Sigmoid colon (tissue), 7 donors: Measurements from ENCODE around the gene EIPR1. TPM values are rescaled to one million over a fixed set of nuclear protein-coding genes. Genes with fewer than 3 reads are reported as not detected.

Source experiments
- DNase-seq: peaks from one replicate; pipeline ENCODE4 v3.0.0-alpha.2; 2019
- H3K27ac ChIP-seq, 4 donors: fragments of 200-600 bp; sonication (generic); one replicate each; pipeline ENCODE4 v1.5.1; 2016 to 2019; ENCODE audit warnings: mild to moderate bottlenecking in 1 of 4
- H3K27me3 ChIP-seq, 3 donors: fragments of 200-600 bp; sonication (generic); one replicate each; pipeline ENCODE4 v1.5.1; 2019; ENCODE audit warnings: mild to moderate bottlenecking in 1 of 3
- H3K36me3 ChIP-seq, 4 donors: fragments of 200-600 bp; sonication (generic); one replicate each; pipeline ENCODE4 v1.5.1; 2016 to 2019
- H3K4me1 ChIP-seq, 4 donors: fragments of 200-600 bp; sonication (generic); one replicate each; pipeline ENCODE4 v1.5.1; 2017 to 2019
- H3K4me3 ChIP-seq, 4 donors: fragments of 200-600 bp; sonication (generic); one replicate each; pipeline ENCODE4 v1.5.1; 2017 to 2019; ENCODE audit warnings: mild to moderate bottlenecking in 2 of 4, moderate library complexity in 1 of 4
- H3K9me3 ChIP-seq, 4 donors: fragments of 200-600 bp in 3 of 4; sonication (generic) in 3 of 4; one replicate each; pipeline versions ENCODE4 v1.5.1 to v1.6.1; 2013 to 2019
- CTCF ChIP-seq, 4 experiments: fragments of 450-650 bp in 3 of 4; fragments of 200-600 bp in 1 of 4; IDR thresholded peaks; one replicate each; pipeline ENCODE4 v1.5.1; 2016 to 2019; ENCODE audit warnings: antibody characterized with exemption in 4 of 4, mild to moderate bottlenecking in 3 of 4, moderate library complexity in 2 of 4
- EP300 ChIP-seq, 4 donors: sonication (generic); formaldehyde crosslinking; IDR thresholded peaks; one replicate each; pipeline ENCODE4 v1.6.1; 2017; ENCODE audit warnings: antibody characterized with exemption in 4 of 4
- POLR2A ChIP-seq, 2 donors: fragments of 450-650 bp; IDR thresholded peaks; one replicate each; pipeline ENCODE4 v1.6.1; 2016; ENCODE audit warnings: antibody characterized with exemption in 2 of 2, mild to moderate bottlenecking in 2 of 2, moderate library complexity in 2 of 2
- POLR2AphosphoS5 ChIP-seq, 4 donors: sonication (generic); formaldehyde crosslinking; IDR thresholded peaks; one replicate each; pipeline ENCODE4 v1.6.1; 2017; ENCODE audit warnings: antibody characterized with exemption in 4 of 4
- WGBS, 2 donors: extraction: QIAGEN DNeasy Blood & Tissue Kit; methylation state at CpG; one replicate each; pipeline ENCODE4 v1.1.7; 2013; 5-methylcytosine and 5-hydroxymethylcytosine counted together
- intact Hi-C: fragments of 100-400 bp; cut with DNase I; formaldehyde crosslinking; loops from one replicate; pipeline ENCODE4 v1.15.1; 2023
- polyA plus RNA-seq, 3 donors: library from polyadenylated mRNA; stranded (reverse); fragments of 200-250 nt; gene quantifications; one replicate each; pipeline ENCODE4 v1.2.3, GENCODE V29; 2013
- total RNA-seq, 4 donors: library from RNA; depleted of rRNA; stranded (reverse); fragments of >200 nt; gene quantifications; one replicate each; pipeline ENCODE4 v1.1.0, GENCODE V29; 2016
- donor health status: healthy with polysubstance abuse.
- donor health status: Bipolar disorder and iron deficiency.
- donor health status: healthy.

Gene EIPR1
- total and polyA plus RNA-seq, 7 donors: 12.2 to 27.0 (median 20.0) TPM

GRCh38 chr2:3399381-3399780, 21.8 kb upstream of the EIPR1 start:
- Histone ChIP-seq H3K4me3 (no peak overlapping the region), H3K36me3 (peaks cover 0 to 52% (median 19%) of the 10 kb centered on the region in 4 donors), H3K27me3 (no peaks in the 10 kb centered on the region), H3K27ac (peak overlapping the region in 1 of 4 donors; percentile 5), H3K4me1 (peaks cover 0 to 15% (median 4%) of the 10 kb centered on the region in 4 donors), H3K9me3 (peaks cover 0 to 17% (median 8%) of the 10 kb centered on the region in 4 donors)
- WGBS, 2 donors: 78 to 91% methylated on average over 3 of the region's 3 CpGs
- no peak for TF ChIP-seq POLR2A (IDR thresholded peaks at IDR 0.05)
- TF ChIP-seq CTCF (IDR thresholded peaks at IDR 0.05): no peak
- DNase-seq: no peak
- intact Hi-C loops: no loop called here

- 92 to 96% methylated on average over 5 of the region's 5 CpGs for WGBS, 2 donors
Observed at GRCh38 chr2:3398857-3399256, 21.2 kb upstream of the EIPR1 start.

GRCh38 chr2:3396920-3397559, 19.4 kb upstream of the EIPR1 start:
- WGBS, 2 donors: 93 to 100% methylated on average over 1 of the region's 1 CpG
- no peak for DNase-seq
- intact Hi-C loops: no loop called here
- H3K36me3 ChIP-seq: peaks cover 3 to 59% (median 21%) of the 10 kb centered on the region in 4 donors
- H3K4me1 ChIP-seq: peaks cover 0 to 15% (median 4%) of the 10 kb centered on the region in 4 donors
- H3K27ac ChIP-seq: no peak overlapping the region
- H3K9me3 ChIP-seq: peaks cover 0 to 17% (median 8%) of the 10 kb centered on the region in 4 donors
- no peak overlapping the region for H3K4me3 ChIP-seq
- no peaks in the 10 kb centered on the region for H3K27me3 ChIP-seq
- no peak for TF ChIP-seq EP300 (IDR thresholded peaks at IDR 0.05)
- TF ChIP-seq CTCF (IDR thresholded peaks at IDR 0.05): no peak
- TF ChIP-seq POLR2A (IDR thresholded peaks at IDR 0.05): no peak
- TF ChIP-seq POLR2AphosphoS5 (IDR thresholded peaks at IDR 0.05): no peak

More at GRCh38 chr2:3398857-3399256, 21.2 kb upstream of the EIPR1 start:
- Histone ChIP-seq H3K27ac (no peak overlapping the region), H3K4me1 (peaks cover 0 to 15% (median 4%) of the 10 kb centered on the region in 4 donors), H3K9me3 (peaks cover 0 to 17% (median 8%) of the 10 kb centered on the region in 4 donors), H3K4me3 (no peak overlapping the region), H3K36me3 (peaks cover 0 to 57% (median 23%) of the 10 kb centered on the region in 4 donors), H3K27me3 (no peaks in the 10 kb centered on the region)
- intact Hi-C loops: no loop called here
- no peak for TF ChIP-seq CTCF (IDR thresholded peaks at IDR 0.05)
- no peak for TF ChIP-seq EP300 (IDR thresholded peaks at IDR 0.05)
- TF ChIP-seq POLR2A (IDR thresholded peaks at IDR 0.05): no peak
- no peak for TF ChIP-seq POLR2AphosphoS5 (IDR thresholded peaks at IDR 0.05)
- DNase-seq: no peak

GRCh38 chr2:3392216-3392615, 14.6 kb upstream of the EIPR1 start:
- intact Hi-C loops: no loop called here
- H3K4me1 ChIP-seq: no peaks in the 10 kb centered on the region
- no peak for DNase-seq
- H3K36me3 ChIP-seq: peaks cover 31 to 75% (median 37%) of the 10 kb centered on the region in 4 donors
- H3K9me3 ChIP-seq: peaks cover 0 to 16% (median 6%) of the 10 kb centered on the region in 4 donors
- H3K4me3 ChIP-seq: no peak overlapping the region
- H3K27ac ChIP-seq: no peak overlapping the region
- TF ChIP-seq POLR2AphosphoS5 (IDR thresholded peaks at IDR 0.05) (no peak), POLR2A (IDR thresholded peaks at IDR 0.05) (no peak), CTCF (IDR thresholded peaks at IDR 0.05) (no peak), EP300 (IDR thresholded peaks at IDR 0.05) (no peak)
- 96 to 97% methylated on average over 4 of the region's 4 CpGs for WGBS, 2 donors
- H3K27me3 ChIP-seq: no peaks in the 10 kb centered on the region
